Measurements from ENCODE around the gene OR2A1.
"Not testable (repeated sequence)": the region's sequence is repeated elsewhere in the genome, so short reads cannot be mapped to it uniquely, and the experiment has no call there.

DNA sequence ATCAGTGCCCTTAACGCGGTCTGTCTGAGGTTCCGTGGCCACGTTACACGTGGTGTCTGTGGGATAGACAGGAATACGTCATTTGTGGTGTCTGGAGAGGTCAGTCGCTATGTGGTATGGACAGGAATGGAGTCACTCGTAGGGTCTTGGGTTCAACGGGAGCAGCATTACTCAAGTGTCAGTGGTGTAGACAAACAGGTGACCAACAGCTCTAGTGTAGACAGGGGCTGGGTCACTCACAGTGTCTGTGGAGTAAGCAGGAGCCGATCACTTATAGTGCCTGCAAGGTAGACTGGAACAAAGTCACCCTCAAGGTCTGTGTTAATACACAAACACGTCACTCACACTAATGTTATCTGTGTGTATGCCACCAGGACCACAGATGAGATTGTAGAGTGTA lies 44.6 kb downstream of the OR2A1 start:
- TF ChIP-seq, protein P1, sequence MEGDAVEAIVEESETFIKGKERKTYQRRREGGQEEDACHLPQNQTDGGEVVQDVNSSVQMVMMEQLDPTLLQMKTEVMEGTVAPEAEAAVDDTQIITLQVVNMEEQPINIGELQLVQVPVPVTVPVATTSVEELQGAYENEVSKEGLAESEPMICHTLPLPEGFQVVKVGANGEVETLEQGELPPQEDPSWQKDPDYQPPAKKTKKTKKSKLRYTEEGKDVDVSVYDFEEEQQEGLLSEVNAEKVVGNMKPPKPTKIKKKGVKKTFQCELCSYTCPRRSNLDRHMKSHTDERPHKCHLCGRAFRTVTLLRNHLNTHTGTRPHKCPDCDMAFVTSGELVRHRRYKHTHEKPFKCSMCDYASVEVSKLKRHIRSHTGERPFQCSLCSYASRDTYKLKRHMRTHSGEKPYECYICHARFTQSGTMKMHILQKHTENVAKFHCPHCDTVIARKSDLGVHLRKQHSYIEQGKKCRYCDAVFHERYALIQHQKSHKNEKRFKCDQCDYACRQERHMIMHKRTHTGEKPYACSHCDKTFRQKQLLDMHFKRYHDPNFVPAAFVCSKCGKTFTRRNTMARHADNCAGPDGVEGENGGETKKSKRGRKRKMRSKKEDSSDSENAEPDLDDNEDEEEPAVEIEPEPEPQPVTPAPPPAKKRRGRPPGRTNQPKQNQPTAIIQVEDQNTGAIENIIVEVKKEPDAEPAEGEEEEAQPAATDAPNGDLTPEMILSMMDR (conservative IDR thresholded peaks at IDR 0.05; ENCODE audit: low read depth in 2 of 2) = not testable (repeated sequence)
- TF ChIP-seq, protein P2, sequence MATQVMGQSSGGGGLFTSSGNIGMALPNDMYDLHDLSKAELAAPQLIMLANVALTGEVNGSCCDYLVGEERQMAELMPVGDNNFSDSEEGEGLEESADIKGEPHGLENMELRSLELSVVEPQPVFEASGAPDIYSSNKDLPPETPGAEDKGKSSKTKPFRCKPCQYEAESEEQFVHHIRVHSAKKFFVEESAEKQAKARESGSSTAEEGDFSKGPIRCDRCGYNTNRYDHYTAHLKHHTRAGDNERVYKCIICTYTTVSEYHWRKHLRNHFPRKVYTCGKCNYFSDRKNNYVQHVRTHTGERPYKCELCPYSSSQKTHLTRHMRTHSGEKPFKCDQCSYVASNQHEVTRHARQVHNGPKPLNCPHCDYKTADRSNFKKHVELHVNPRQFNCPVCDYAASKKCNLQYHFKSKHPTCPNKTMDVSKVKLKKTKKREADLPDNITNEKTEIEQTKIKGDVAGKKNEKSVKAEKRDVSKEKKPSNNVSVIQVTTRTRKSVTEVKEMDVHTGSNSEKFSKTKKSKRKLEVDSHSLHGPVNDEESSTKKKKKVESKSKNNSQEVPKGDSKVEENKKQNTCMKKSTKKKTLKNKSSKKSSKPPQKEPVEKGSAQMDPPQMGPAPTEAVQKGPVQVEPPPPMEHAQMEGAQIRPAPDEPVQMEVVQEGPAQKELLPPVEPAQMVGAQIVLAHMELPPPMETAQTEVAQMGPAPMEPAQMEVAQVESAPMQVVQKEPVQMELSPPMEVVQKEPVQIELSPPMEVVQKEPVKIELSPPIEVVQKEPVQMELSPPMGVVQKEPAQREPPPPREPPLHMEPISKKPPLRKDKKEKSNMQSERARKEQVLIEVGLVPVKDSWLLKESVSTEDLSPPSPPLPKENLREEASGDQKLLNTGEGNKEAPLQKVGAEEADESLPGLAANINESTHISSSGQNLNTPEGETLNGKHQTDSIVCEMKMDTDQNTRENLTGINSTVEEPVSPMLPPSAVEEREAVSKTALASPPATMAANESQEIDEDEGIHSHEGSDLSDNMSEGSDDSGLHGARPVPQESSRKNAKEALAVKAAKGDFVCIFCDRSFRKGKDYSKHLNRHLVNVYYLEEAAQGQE (IDR thresholded peaks at IDR 0.05; ENCODE audit: unreplicated experiment) = not testable (repeated sequence)
- TF ChIP-seq POLR2AphosphoS5 (IDR thresholded peaks at IDR 0.05; ENCODE audit: low read depth); JUNB (IDR thresholded peaks at IDR 0.05; ENCODE audit: unreplicated experiment); EZH2phosphoT487 (IDR thresholded peaks at IDR 0.05; ENCODE audit: unreplicated experiment); ZNF331 (CRISPR knock-in tag; IDR thresholded peaks at IDR 0.05; ENCODE audit: low read depth); EZH2 (IDR thresholded peaks at IDR 0.05; ENCODE audit: low read depth, unreplicated experiment); CREB1 (CRISPR knock-in tag; IDR thresholded peaks at IDR 0.05; ENCODE audit: low read depth); STAT1 (IDR thresholded peaks at IDR 0.05; ENCODE audit: unreplicated experiment): not testable (repeated sequence)
